Activated T-helper 1 cell treated with anti-CD3 and anti-CD28 coated beads, Interleukin-12 subunit alpha, Interleukin-12 subunit beta, Interleukin-2, Interleukin-4 antibody, amounts not matched to agents 30 ng/mL and 10 ng/mL and 1 ng/mL, durations not matched to agents 14 hours and 24 hours and 36 hours (primary cell): ENCODE measurements around the gene SPOPL. TPM values are rescaled to one million over a fixed set of nuclear protein-coding genes. Genes with fewer than 3 reads are reported as not detected.

Experiments
- DNase-seq: peaks from one replicate; pipeline ENCODE4 v3.0.0; 2021; ENCODE audit warnings: low spot score
- H3K27ac Mint-ChIP-seq: one replicate; pipeline ENCODE4 v1.8.0; 2021; ENCODE audit warnings: mild to moderate bottlenecking, mixed read lengths
- H3K27me3 Mint-ChIP-seq: one replicate; pipeline ENCODE4 v1.8.0; 2022; ENCODE audit warnings: mild to moderate bottlenecking, moderate library complexity, mixed read lengths; ENCODE audit not compliant: insufficient read depth
- H3K36me3 Mint-ChIP-seq: one replicate; pipeline ENCODE4 v1.8.0; 2021; ENCODE audit warnings: low read depth, mixed read lengths
- H3K4me1 Mint-ChIP-seq: one replicate; pipeline ENCODE4 v1.8.0; 2021; ENCODE audit warnings: low read depth, mixed read lengths
- H3K4me3 Mint-ChIP-seq: one replicate; pipeline ENCODE4 v1.8.0; 2021; ENCODE audit warnings: mild to moderate bottlenecking, moderate library complexity, mixed read lengths
- H3K9me3 Mint-ChIP-seq: one replicate; pipeline ENCODE4 v1.8.0; 2021; ENCODE audit warnings: mixed read lengths
- intact Hi-C: fragments of 100-400 bp; cut with micrococcal nuclease; formaldehyde crosslinking; loops from one replicate; pipeline ENCODE4 v1.15.1; 2024
- total RNA-seq: library from RNA; stranded (reverse); gene quantifications from 2 replicates; pipeline ENCODE4 v1.2.3, GENCODE V29; 2022

SPOPL gene
- total RNA-seq, 1 donor from 2014 or later: 19.6 TPM

DNA sequence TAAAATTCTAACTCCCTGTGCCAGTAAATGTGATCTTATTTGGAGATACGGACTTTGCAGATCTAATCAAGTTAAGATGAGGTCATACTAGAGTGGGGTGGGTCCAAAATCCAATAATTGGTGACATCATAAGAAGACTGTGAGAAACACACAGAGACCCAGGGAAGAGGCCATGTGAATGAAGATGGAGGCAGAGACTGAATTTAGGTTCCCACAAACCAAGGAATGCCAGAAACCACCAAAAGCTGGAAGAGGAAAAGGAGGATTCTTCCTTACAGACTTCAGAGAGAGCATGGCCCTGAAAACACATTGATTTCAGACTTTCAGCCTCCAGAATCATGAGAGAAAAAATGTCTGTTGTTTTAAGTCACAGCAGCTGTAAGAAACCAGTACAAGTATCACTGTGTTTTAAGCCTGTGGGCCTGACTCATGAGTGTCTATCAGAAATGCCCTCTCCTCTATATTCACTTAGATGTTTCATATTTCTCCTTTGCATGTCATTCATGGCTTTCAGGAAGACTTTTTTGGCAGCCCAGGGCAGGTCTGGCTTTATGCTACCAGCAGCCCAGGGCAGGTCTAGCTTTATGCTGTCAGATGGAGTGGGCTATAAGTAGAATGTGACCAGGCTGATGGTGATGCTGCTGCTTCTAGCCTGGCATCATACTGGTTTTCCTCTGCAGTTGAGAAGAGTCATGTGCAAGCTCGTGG, 100.0 kb downstream of the SPOPL start:
- no peaks in the 10 kb centered on the region for H3K9me3 Mint-ChIP-seq
- no peaks in the 10 kb centered on the region for H3K27me3 Mint-ChIP-seq
- intact Hi-C loops: no loop called here

DNA sequence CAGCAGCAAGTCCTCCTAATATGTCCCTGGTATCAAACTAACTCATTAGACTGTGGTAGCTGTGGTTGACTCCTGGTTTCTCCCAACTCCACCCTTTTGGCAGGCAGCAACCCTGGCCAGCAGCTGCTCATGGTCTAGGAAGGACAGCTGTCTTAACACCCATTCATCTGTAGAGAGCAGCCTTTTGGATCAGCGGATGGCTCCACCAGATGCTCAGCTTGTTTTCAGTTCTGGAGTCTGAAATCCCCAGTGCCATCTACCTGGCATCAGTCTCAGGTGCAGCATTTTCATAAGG, 100.5 kb downstream of the SPOPL start:
- Mint-ChIP-seq H3K36me3 (no peaks in the 10 kb centered on the region), H3K9me3 (no peaks in the 10 kb centered on the region), H3K4me3 (no peak overlapping the region), H3K27ac (no peak overlapping the region), H3K4me1 (no peaks in the 10 kb centered on the region), H3K27me3 (no peaks in the 10 kb centered on the region)
- intact Hi-C loops: no loop called here
- no peak for DNase-seq

More for the DNA sequence above, 100.0 kb downstream of the SPOPL start:
- no peak overlapping the region for H3K27ac Mint-ChIP-seq
- H3K4me3 Mint-ChIP-seq: no peak overlapping the region
- DNase-seq: no peak
- no peaks in the 10 kb centered on the region for H3K36me3 Mint-ChIP-seq
- no peaks in the 10 kb centered on the region for H3K4me1 Mint-ChIP-seq

DNA sequence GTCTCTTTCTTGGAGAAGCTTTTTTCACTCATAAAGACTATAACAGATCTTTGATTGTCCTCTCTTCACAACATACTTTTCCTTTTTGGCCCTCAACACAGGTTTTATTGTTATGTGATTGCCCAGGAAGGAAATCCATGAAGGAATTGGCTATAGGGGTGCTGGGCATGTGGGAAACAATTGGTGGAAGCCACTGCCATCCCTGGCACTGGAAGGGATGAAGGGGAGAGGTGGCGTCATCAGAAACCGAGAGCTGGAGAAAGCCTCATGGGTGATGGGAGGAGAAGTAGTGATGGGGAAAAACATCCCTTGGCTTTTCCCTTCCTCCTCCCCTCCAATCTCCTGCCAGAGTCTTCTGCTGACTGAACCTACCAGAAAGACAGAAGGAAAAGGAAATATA, 106.2 kb downstream of the SPOPL start:
- H3K27me3 Mint-ChIP-seq: no peaks in the 10 kb centered on the region

DNA sequence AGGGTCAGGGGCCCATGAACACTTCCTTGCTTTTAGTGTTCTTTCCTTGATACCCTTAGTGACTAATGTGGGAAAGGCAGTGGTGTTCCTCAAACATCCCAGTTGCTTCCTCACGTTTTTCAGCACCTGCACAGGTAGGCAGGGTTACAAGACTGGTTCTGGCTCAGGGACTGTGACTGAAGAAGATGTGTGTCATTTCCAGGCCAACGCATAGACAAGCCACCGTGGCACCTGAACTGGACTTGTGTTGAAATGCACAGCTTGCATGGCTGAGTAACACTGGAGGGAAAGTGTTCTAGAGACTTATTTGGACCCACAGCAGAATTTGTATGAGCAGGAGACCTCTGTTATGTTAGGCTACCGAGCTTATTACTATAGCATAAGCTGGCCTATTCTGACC, 107.9 kb downstream of the SPOPL start:
- H3K4me1 Mint-ChIP-seq: no peaks in the 10 kb centered on the region
- H3K27ac Mint-ChIP-seq: no peak overlapping the region
- no peaks in the 10 kb centered on the region for H3K9me3 Mint-ChIP-seq
- no peaks in the 10 kb centered on the region for H3K36me3 Mint-ChIP-seq
- H3K4me3 Mint-ChIP-seq: no peak overlapping the region
- intact Hi-C loops: no loop called here
- H3K27me3 Mint-ChIP-seq: no peaks in the 10 kb centered on the region
- DNase-seq: no peak

More for the DNA sequence above, 106.2 kb downstream of the SPOPL start:
- no peaks in the 10 kb centered on the region for H3K9me3 Mint-ChIP-seq
- no peak overlapping the region for H3K27ac Mint-ChIP-seq
- intact Hi-C loops: no loop called here
- no peak for DNase-seq
- H3K36me3 Mint-ChIP-seq: no peaks in the 10 kb centered on the region
- H3K4me1 Mint-ChIP-seq: no peaks in the 10 kb centered on the region
- H3K4me3 Mint-ChIP-seq: no peak overlapping the region

DNA sequence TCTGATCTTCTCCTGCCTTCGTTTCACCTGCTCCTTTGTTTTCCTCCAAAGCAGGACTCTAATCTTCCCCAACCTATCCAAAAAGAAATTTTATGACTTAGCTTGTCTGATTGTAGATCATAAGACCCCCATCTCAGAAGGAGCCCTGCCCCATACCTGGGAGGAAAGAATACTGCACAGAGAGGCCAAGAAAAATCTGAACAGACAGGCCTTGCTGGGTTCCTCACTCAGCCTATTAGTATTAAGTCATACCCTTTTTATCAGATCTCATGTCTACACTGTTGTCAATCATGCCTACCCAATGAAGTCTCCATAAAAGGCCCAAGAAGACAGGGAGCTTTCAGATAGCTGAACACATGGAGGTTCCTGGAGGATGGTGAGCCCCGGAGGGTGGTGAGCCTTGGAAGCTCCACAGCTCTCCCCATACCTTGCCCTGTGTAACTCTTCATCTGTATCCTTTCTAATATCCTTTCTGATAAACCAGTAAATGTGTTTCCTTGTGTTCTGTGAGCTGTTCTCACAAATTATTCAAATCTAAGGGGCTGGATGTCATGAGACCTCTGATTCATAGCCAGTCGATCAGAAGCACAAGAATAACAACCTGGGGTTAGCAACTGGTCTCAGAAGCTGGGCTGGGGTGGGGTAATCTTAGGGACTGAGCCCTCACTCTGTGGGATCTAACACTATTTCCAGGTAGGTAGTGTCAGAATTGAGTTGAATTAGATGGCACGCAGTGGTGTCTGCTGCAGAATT, 108.8 kb downstream of the SPOPL start:
- DNase-seq: no peak
- Mint-ChIP-seq H3K4me3 (no peak overlapping the region), H3K27ac (no peak overlapping the region)

DNA sequence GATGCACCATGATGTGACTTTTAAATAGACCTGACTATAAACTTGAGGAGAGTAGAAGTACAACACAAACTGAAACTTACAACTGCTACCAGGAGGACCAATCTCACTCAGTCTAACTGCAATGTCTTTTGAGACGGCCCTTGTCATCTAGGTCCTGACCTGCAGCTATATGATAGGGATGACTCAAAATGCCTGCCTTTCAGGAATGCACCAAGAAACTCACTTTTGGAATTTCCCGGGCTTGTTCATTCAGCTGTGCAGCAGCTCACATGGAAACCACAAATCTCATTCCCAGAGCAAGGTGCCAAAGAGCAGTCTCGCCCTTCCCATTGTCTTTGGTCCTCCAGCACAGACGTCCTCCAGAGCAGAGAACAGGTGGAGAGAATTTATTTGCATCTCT, 113.7 kb downstream of the SPOPL start:
- DNase-seq: no peak
- Mint-ChIP-seq H3K36me3 (no peaks in the 10 kb centered on the region), H3K4me1 (no peaks in the 10 kb centered on the region), H3K27me3 (peaks cover 4% of the 10 kb centered on the region), H3K9me3 (no peaks in the 10 kb centered on the region), H3K4me3 (no peak overlapping the region), H3K27ac (no peak overlapping the region)
- intact Hi-C loops: no loop called here

More for the DNA sequence above, 108.8 kb downstream of the SPOPL start:
- H3K9me3 Mint-ChIP-seq: no peaks in the 10 kb centered on the region
- H3K4me1 Mint-ChIP-seq: no peaks in the 10 kb centered on the region
- intact Hi-C loops: no loop called here
- no peaks in the 10 kb centered on the region for H3K36me3 Mint-ChIP-seq
- no peaks in the 10 kb centered on the region for H3K27me3 Mint-ChIP-seq

DNA sequence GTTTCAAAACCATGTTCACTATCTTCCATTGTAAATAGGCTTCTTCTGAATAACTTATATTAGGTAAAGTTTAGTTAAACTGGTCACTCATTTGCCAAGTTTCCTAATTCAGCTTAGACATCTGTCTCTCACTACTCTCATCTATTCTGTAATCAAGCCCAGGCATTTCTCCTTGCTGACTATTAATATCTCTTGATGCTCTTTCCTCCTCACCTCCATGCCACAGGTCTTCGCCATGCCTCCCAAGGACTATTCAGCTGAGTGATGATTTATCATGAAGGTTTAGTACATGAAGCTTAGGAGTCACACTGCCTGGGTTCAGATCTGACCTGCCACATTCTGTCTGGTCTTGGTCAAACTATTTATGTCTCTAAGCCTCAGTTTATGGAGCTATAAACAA, 115.5 kb downstream of the SPOPL start:
- Mint-ChIP-seq H3K27me3 (peaks cover 4% of the 10 kb centered on the region), H3K27ac (no peak overlapping the region), H3K9me3 (peaks cover 3% of the 10 kb centered on the region), H3K4me3 (no peak overlapping the region), H3K4me1 (no peaks in the 10 kb centered on the region), H3K36me3 (no peaks in the 10 kb centered on the region)
- intact Hi-C loops: no loop called here
- DNase-seq: no peak

DNA sequence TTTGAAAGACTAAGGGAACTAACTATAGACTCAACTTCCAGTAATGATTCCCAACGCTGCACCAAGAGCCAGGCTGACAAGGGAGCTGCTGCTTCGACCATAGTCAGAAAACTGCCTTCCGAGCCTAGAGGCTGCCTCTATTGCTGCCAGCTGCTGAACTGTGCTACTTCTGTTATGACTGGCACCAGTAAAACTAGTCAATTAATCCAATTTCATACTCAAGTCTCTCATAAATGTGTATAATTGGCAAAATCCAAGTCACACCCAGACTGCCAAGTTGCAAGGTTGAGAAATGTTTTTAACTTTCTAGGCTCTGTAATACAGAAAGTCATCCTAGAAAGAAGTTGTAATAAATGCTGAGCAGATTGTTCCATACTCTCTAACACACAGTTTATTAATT, 117.4 kb downstream of the SPOPL start:
- Mint-ChIP-seq H3K4me3 (no peak overlapping the region), H3K4me1 (no peaks in the 10 kb centered on the region), H3K36me3 (no peaks in the 10 kb centered on the region), H3K27me3 (peaks cover 4% of the 10 kb centered on the region), H3K9me3 (peaks cover 3% of the 10 kb centered on the region), H3K27ac (no peak overlapping the region)
- no peak for DNase-seq
- intact Hi-C loops: no loop called here

DNA sequence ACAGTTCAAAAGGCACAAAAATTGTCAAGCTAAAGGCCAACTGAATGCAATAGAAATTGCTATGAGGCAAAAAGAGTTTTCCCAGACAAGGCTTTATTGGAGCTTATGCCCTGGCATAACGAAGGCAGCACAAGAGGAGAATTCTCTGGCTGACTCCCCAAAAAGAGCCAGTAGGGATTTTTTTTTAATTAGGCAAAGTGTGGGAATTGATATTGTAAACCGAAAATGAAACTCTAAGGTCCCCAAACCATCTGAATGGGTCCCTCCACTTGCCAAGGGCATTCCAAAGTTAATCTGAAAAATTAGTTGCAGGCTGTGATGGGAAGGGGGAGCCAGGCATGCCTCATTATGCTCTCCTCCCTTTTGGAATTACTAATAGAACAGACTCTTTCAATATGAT, 118.9 kb downstream of the SPOPL start:
- intact Hi-C loops: no loop called here
- Mint-ChIP-seq H3K9me3 (peaks cover 3% of the 10 kb centered on the region), H3K27me3 (peaks cover 4% of the 10 kb centered on the region), H3K4me1 (no peaks in the 10 kb centered on the region), H3K36me3 (no peaks in the 10 kb centered on the region), H3K27ac (no peak overlapping the region), H3K4me3 (no peak overlapping the region)
- no peak for DNase-seq

DNA sequence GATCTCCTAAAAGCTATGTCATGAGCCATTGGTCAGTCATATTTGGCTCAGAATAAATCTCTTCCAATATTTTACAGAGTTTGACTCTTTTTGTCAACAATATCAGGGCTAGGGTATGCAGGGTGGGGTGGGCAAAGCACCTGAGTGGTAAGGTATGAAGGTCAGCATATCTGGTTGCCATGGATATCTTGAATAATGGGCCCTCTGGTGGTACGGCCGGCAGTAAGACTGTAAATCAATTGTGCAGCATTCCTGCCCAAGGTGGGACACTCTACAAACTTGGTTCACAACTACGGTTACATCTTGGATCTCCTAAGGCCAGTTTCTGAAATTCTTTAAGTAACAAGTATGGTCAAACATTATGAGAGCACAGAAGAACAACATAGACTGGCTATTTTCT, 119.6 kb downstream of the SPOPL start:
- H3K27me3 Mint-ChIP-seq: peaks cover 4% of the 10 kb centered on the region
- H3K4me3 Mint-ChIP-seq: no peak overlapping the region
- intact Hi-C loops: no loop called here
- H3K27ac Mint-ChIP-seq: no peak overlapping the region
- H3K36me3 Mint-ChIP-seq: no peaks in the 10 kb centered on the region
- peaks cover 3% of the 10 kb centered on the region for H3K9me3 Mint-ChIP-seq
- no peaks in the 10 kb centered on the region for H3K4me1 Mint-ChIP-seq
- DNase-seq: no peak

DNA sequence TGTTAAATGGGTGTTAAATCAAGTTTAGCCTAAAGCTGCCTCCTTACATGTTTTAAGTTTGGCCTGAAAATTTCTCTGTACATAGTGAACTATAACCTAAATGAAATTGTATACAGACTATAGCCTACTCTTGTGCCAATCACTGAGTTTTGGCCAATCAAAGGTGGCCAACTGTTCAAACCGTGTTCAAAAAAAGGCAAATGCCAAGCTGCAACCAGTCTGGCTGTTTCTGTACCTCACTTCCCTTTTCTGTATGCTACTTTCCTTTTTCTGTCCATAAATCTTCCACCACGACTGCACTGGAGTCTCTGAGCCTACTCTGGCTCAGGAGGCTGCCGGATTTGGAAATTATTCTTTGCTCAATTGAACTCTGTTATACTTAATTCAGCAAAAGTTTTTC, 121.0 kb downstream of the SPOPL start:
- Mint-ChIP-seq H3K27me3 (peaks cover 2% of the 10 kb centered on the region), H3K36me3 (no peaks in the 10 kb centered on the region), H3K4me1 (no peaks in the 10 kb centered on the region), H3K27ac (no peak overlapping the region), H3K9me3 (peaks cover 3% of the 10 kb centered on the region), H3K4me3 (no peak overlapping the region)
- intact Hi-C loops: no loop called here
- no peak for DNase-seq
